H9 (cell line): ENCODE data around the gene KCNK5. TPM values are rescaled to one million over a fixed set of nuclear protein-coding genes. Genes with fewer than 3 reads are reported as not detected.

Source experiments
- DNase-seq: peaks from one replicate; pipeline ENCODE4 v3.0.0-alpha.2; 2017
- H2AFZ ChIP-seq: one replicate; pipeline ENCODE4 v1.6.1; 2013; ENCODE audit warnings: mild to moderate bottlenecking, low read length, control low read depth, moderate library complexity
- H2AK5ac ChIP-seq: 2 replicates; pipeline ENCODE4 v1.6.1; 2013; ENCODE audit warnings: low read length, control low read depth, mixed read lengths; ENCODE audit not compliant: insufficient read length
- H2BK120ac ChIP-seq: one replicate; pipeline ENCODE4 v1.6.1; 2013; ENCODE audit warnings: low read depth, mild to moderate bottlenecking, low read length, control low read depth, inconsistent platforms; ENCODE audit not compliant: poor library complexity, severe bottlenecking
- H2BK12ac ChIP-seq: 2 replicates; pipeline ENCODE4 v1.6.1; 2013; ENCODE audit warnings: low read length, control low read depth, mixed read lengths, low read depth; ENCODE audit not compliant: insufficient read length
- H2BK15ac ChIP-seq: 2 replicates; pipeline ENCODE4 v1.6.1; 2013; ENCODE audit warnings: low read depth, low read length, control low read depth
- H2BK20ac ChIP-seq: one replicate; pipeline ENCODE4 v1.6.1; 2013; ENCODE audit warnings: low read depth, mild to moderate bottlenecking, low read length, control low read depth, inconsistent platforms; ENCODE audit not compliant: poor library complexity, severe bottlenecking
- H2BK5ac ChIP-seq: 2 replicates; pipeline ENCODE4 v1.6.1; 2013; ENCODE audit warnings: low read length, control low read depth, mixed read lengths; ENCODE audit not compliant: insufficient read length
- H3K14ac ChIP-seq: 2 replicates; pipeline ENCODE4 v1.6.1; 2013; ENCODE audit warnings: low read length, control low read depth; ENCODE audit not compliant: insufficient read depth
- H3K18ac ChIP-seq: 2 replicates; pipeline ENCODE4 v1.6.1; 2013; ENCODE audit warnings: low read depth, mild to moderate bottlenecking, mixed read lengths, low read length, control low read depth; ENCODE audit not compliant: insufficient read length
- H3K23ac ChIP-seq: 2 replicates; pipeline ENCODE4 v1.6.1; 2013; ENCODE audit warnings: low read length, control low read depth, mixed read lengths, low read depth; ENCODE audit not compliant: insufficient read length
- H3K23me2 ChIP-seq: 2 replicates; pipeline ENCODE4 v1.6.1; 2013; ENCODE audit warnings: low read depth, mild to moderate bottlenecking, mixed read lengths, low read length, control low read depth; ENCODE audit not compliant: insufficient read length, poor library complexity, severe bottlenecking
- H3K27ac ChIP-seq: 2 replicates; pipeline ENCODE4 v1.5.1; 2013; ENCODE audit warnings: low read length, control low read depth, mixed read lengths, low read depth; ENCODE audit not compliant: insufficient read length
- H3K27me3 ChIP-seq: 2 replicates; pipeline ENCODE4 v1.6.1; 2013; ENCODE audit warnings: low read length, control low read depth, inconsistent platforms; ENCODE audit not compliant: insufficient read depth
- H3K4ac ChIP-seq: 2 replicates; pipeline ENCODE4 v1.6.1; 2013; ENCODE audit warnings: low read depth, mild to moderate bottlenecking, control low read depth, inconsistent platforms, low read length, moderate library complexity
- H3K4me1 ChIP-seq: 2 replicates; pipeline ENCODE4 v1.6.1; 2013; ENCODE audit warnings: low read length, control low read depth, inconsistent platforms; ENCODE audit not compliant: insufficient read depth
- H3K4me2 ChIP-seq: 2 replicates; pipeline ENCODE4 v1.6.1; 2013; ENCODE audit warnings: low read length, control low read depth, mixed read lengths; ENCODE audit not compliant: insufficient read length, insufficient read depth
- H3K56ac ChIP-seq: 2 replicates; pipeline ENCODE4 v1.6.1; 2013; ENCODE audit warnings: low read depth, mild to moderate bottlenecking, mixed read lengths, low read length, control low read depth; ENCODE audit not compliant: insufficient read length
- H3K79me1 ChIP-seq: 2 replicates; pipeline ENCODE4 v1.6.1; 2013; ENCODE audit warnings: low read depth, mild to moderate bottlenecking, moderate library complexity, low read length, control low read depth, inconsistent platforms; ENCODE audit not compliant: insufficient read depth, poor library complexity, severe bottlenecking
- H3K79me2 ChIP-seq: 2 replicates; pipeline ENCODE4 v1.6.1; 2013; ENCODE audit warnings: low read length, control low read depth, inconsistent platforms; ENCODE audit not compliant: insufficient read depth
- H3K9ac ChIP-seq: 2 replicates; pipeline ENCODE4 v1.6.1; 2013; ENCODE audit warnings: low read length, control low read depth, mixed read lengths; ENCODE audit not compliant: insufficient read length; ENCODE audit errors: extremely low read depth
- H3K9me3 ChIP-seq: one replicate; pipeline ENCODE4 v1.6.1; 2013; ENCODE audit warnings: low read depth, low read length, inconsistent platforms; ENCODE audit not compliant: control insufficient read depth
- H3T11ph ChIP-seq: one replicate; pipeline ENCODE4 v1.6.1; 2013; ENCODE audit warnings: mild to moderate bottlenecking, low read length, control low read depth, inconsistent platforms
- H4K20me1 ChIP-seq: one replicate; pipeline ENCODE4 v1.6.1; 2013; ENCODE audit not compliant: control insufficient read depth, insufficient read length, insufficient read depth
- H4K5ac ChIP-seq: 2 replicates; pipeline ENCODE4 v1.6.1; 2013; ENCODE audit warnings: low read depth, mild to moderate bottlenecking, mixed read lengths, low read length, control low read depth; ENCODE audit not compliant: insufficient read length
- H4K8ac ChIP-seq: replicated peaks from 2 replicates; pipeline ENCODE4 v1.6.1; 2013; ENCODE audit warnings: low read length, control low read depth, mixed read lengths, low read depth; ENCODE audit not compliant: insufficient read length
- H4K91ac ChIP-seq: 2 replicates; pipeline ENCODE4 v1.6.1; 2013; ENCODE audit warnings: low read depth, mild to moderate bottlenecking, moderate library complexity, mixed read lengths, low read length, control low read depth; ENCODE audit not compliant: insufficient read length
- H3K27ac Mint-ChIP-seq, 3 experiments: 2 replicates in 2 of 3; 3 replicates in 1 of 3; pipeline ENCODE4 v1.8.0; 2020 to 2021; ENCODE audit warnings: mixed read lengths in 3 of 3, mild to moderate bottlenecking in 1 of 3, moderate library complexity in 1 of 3
- H3K27me3 Mint-ChIP-seq: 2 replicates; pipeline ENCODE4 v1.8.0; 2021; ENCODE audit warnings: low read depth, mild to moderate bottlenecking, moderate library complexity, mixed read lengths
- H3K36me3 Mint-ChIP-seq, 3 experiments: 2 replicates in 2 of 3; 3 replicates in 1 of 3; pipeline ENCODE4 v1.8.0; 2020 to 2021; ENCODE audit warnings: low read depth in 3 of 3, mixed read lengths in 3 of 3; ENCODE audit not compliant: insufficient read depth in 1 of 3
- H3K4me1 Mint-ChIP-seq, 2 experiments: 2 replicates each; pipeline ENCODE4 v1.8.0; 2020; ENCODE audit warnings: mixed read lengths in 2 of 2
- H3K4me3 Mint-ChIP-seq, 2 experiments: 2 replicates in 1 of 2; 3 replicates in 1 of 2; pipeline ENCODE4 v1.8.0; 2020 to 2021; ENCODE audit warnings: mild to moderate bottlenecking in 2 of 2, mixed read lengths in 2 of 2, moderate library complexity in 1 of 2
- H3K9me3 Mint-ChIP-seq, 2 experiments: 2 replicates in 1 of 2; 3 replicates in 1 of 2; pipeline ENCODE4 v1.8.0; 2020; ENCODE audit warnings: mild to moderate bottlenecking in 2 of 2, mixed read lengths in 2 of 2, moderate library complexity in 1 of 2
- WGBS: extraction: QIAGEN DNeasy Blood & Tissue Kit; methylation state at CpG from one replicate; pipeline ENCODE4 v1.1.7; 2013; ENCODE audit warnings: missing lambda C conversion rate, low lambda C conversion rate, mixed read lengths; ENCODE audit not compliant: insufficient read length; ENCODE audit errors: extremely low coverage; 5-methylcytosine and 5-hydroxymethylcytosine counted together
- total RNA-seq: library from RNA; stranded (reverse); gene quantifications from 2 replicates; pipeline ENCODE4 v1.2.1, GENCODE V29; 2021
- TF ChIP-seq, protein P1 (sequence below): fragments of 200-600 bp; sonication (generic); conservative IDR thresholded peaks from 3 replicates; pipeline ENCODE4 v1.8.0; 2021; ENCODE audit warnings: antibody characterized with exemption, mild to moderate bottlenecking

The KCNK5 gene
- total RNA-seq, 1 experiment from 2014 or later: 30.0 TPM

- Histone ChIP-seq H4K8ac (no peak overlapping the region), H2BK5ac (no peak overlapping the region), H3K56ac (no peak overlapping the region), H3K4me2 (no peak overlapping the region), H4K5ac (no peak overlapping the region), H3K23me2 (no peaks in the 10 kb centered on the region), H3K23ac (no peak overlapping the region), H3K18ac (no peak overlapping the region), H2BK20ac (no peak overlapping the region), H3K79me2 (no peaks in the 10 kb centered on the region), H3K27me3 (no peaks in the 10 kb centered on the region), H3K27ac (no peak overlapping the region), H3K4ac (no peak overlapping the region), H3K79me1 (no peaks in the 10 kb centered on the region), H4K20me1 (no peaks in the 10 kb centered on the region), H3T11ph (no peak overlapping the region), H3K9me3 (no peaks in the 10 kb centered on the region), H3K14ac (no peak overlapping the region), H2BK120ac (no peak overlapping the region), H2AK5ac (no peak overlapping the region), H2BK15ac (no peak overlapping the region), H3K9ac (no peak overlapping the region), H3K4me1 (no peaks in the 10 kb centered on the region; the same call in 1 of the 2 replicates), H2AFZ (no peak overlapping the region), H2BK12ac (no peak overlapping the region), H4K91ac (no peak overlapping the region)
- Mint-ChIP-seq H3K4me3 (no peak overlapping the region), H3K27ac (no peak overlapping the region), H3K27me3 (no peaks in the 10 kb centered on the region), H3K36me3 (no peaks in the 10 kb centered on the region), H3K9me3 (no peaks in the 10 kb centered on the region), H3K4me1 (peaks cover 23 to 24% of the 10 kb centered on the region in 2 experiments)
- WGBS: no CpG with 5 or more reads among the region's 3 CpGs
- TF ChIP-seq, protein P1, sequence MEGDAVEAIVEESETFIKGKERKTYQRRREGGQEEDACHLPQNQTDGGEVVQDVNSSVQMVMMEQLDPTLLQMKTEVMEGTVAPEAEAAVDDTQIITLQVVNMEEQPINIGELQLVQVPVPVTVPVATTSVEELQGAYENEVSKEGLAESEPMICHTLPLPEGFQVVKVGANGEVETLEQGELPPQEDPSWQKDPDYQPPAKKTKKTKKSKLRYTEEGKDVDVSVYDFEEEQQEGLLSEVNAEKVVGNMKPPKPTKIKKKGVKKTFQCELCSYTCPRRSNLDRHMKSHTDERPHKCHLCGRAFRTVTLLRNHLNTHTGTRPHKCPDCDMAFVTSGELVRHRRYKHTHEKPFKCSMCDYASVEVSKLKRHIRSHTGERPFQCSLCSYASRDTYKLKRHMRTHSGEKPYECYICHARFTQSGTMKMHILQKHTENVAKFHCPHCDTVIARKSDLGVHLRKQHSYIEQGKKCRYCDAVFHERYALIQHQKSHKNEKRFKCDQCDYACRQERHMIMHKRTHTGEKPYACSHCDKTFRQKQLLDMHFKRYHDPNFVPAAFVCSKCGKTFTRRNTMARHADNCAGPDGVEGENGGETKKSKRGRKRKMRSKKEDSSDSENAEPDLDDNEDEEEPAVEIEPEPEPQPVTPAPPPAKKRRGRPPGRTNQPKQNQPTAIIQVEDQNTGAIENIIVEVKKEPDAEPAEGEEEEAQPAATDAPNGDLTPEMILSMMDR: no peak
- DNase-seq: no peak
Observed at GRCh38 chr6:39236742-39237141, 7.5 kb upstream of the KCNK5 start.
